GM18951 (cell line): ENCODE data around the gene DIDO1.

ENCODE experiments used
- POLR2A ChIP-seq: IDR thresholded peaks from 4 replicates; pipeline ENCODE4 v1.6.1; 2011; ENCODE audit warnings: mild to moderate bottlenecking; ENCODE audit not compliant: insufficient read length, insufficient read depth; ENCODE audit errors: extremely low read depth
- in situ Hi-C: fragments of 300-500 bp; cut with MboI; formaldehyde crosslinking; loops from one replicate; pipeline ENCODE4 v1.12.0; 2022; ENCODE audit warnings: low sequenced_read_pairs, mixed read lengths, inconsistent platforms; ENCODE audit not compliant: unreplicated experiment

Gene DIDO1

DNA sequence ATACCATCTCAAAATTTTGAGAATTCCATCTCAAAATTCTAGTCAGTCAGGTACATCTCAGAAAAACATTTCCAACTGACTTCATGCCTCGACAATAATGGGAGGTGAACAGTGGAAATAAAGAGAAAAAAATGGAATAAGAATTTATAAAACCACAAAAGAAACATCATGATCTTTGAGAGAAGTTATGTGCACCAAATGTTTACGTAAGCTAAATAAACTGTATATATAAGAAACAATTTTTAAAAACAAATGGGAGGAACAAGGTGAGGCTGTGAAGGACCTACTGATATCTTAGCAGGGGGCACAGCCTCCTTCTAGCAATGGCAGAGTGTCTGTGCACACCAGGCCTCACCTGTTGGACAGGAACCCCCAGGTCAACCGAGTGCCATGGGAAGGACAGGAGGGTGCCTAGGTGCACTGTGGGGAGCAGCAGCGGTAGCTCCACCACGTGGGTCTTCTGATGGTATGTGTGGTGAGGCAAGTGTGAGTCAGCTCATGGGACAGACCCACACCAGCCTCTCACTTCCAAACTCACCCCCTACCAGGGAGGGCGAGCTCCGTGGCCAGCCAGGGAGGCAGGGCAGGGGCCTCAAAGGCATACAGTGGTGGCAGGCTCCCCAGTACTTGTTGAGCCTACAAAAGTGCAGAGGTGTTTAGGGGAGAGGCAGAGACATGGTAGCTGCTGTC lies 23.2 kb downstream of the DIDO1 start:
- no peak for TF ChIP-seq POLR2A
- in situ Hi-C loops: no loop called here

DNA sequence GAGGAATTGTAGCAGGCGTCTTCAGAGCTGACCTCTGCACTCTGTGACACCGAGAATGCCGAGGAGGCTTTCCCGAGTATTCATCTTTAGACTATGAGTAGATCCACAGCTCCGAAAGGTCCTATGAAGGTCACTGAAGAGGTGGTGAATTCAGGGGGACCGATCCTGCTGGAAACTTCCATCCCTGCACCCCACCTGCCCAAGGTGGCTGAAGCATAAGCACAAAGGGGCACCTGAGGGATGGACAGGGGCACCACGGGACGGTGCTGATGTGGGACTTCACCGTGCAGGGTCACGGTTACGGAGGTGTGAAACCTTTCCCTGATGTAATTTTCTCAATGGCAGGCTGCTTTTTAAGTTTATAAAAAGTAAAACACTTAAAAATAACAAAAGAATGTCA lies 24.4 kb downstream of the DIDO1 start:
- no peak for TF ChIP-seq POLR2A
- in situ Hi-C loops: no loop called here

DNA sequence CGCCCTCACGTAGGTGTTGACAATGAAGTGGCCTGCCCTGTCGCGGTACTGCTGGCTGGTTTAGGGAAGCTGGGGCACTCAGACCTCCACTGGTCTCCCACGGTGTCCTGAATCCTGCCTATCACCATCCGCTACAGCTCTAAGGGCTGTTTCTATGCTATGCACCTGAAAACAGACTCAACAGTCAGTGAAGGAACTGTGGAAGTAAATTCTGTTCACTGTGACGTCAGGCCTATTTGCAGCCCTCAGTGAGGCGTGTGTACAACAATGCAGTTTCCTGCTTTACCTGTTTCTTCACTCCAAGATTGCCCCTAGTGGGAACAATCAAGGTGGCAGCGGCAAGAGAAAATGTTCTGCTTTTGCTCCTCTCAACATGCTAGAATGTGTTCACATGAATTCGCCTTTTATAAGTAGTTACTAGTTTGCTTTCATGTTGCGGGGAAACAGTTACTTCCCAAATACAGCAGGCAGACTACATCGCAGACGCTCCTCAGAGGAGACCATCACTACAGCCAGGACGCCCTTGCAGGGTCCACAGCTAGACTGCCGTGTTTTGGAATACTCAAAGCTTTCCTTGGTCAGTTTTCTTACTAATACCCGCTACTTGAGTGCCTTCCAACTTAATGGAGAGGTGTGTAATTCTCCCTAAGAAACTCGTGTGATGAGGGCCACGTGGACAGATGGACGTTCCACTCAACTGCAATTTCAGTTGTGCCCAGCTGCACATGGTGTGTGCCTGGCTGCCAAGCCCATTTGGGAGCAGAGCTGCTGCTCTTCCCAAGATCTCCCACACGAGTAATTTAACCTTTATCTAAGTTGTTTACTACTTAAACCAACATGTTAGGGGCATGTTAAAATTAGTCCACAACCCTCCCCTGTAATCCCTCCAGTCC lies 25.4 kb downstream of the DIDO1 start:
- TF ChIP-seq POLR2A: no peak
- in situ Hi-C loops: no loop called here

DNA sequence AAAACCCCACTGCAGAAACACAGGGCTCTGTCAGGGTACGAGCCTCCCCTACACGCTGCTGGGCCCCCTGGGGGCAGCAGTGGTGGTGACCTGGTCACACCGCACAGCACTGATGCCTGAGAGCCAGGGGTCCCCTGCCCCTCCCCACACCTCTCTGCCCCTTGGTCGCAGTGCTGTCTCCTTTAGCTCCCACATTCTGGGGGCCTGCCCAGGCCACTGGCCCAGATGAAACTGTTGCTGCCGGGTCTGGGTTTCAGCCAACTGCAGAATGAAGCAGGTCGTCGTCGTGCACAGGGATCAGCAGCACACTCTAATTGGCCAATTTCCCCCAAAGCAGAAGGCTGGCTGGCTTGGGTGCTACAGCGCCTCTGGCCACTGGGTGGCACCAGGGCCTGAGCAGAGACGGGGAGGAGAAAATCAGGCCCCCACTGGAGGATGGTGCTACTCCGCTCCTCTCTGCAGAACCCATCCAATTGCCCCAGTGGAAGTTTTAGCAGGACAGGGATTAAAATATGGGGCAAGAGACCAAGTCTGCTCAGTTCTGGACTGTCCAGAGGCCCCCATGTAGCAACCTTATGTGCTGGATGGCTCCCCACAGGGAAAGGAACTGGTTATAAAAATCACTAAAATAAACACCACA lies 26.1 kb downstream of the DIDO1 start:
- TF ChIP-seq POLR2A: peak; percentile 37
- in situ Hi-C loops: no loop called here

DNA sequence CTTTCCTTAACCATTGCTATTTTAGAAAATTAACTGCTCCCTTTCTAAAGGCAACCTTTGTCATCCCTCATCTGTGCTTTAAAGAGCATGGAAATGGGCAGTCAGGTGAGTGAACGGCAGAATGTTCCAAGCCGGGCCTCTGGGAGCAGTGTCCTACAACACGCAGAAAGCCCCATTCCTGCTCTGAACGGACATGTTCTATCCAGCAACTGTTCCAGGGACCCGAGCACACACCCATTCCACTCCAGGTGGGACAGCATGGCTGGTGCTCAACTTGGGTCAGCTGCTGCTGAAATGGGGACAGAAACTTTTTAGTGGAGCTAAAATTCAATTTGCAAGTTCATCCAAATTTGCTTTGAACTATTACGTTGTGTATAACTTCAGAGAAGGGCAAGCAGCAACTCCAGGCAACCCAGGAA lies 26.7 kb downstream of the DIDO1 start:
- TF ChIP-seq POLR2A: no peak
- in situ Hi-C loops: no loop called here

DNA sequence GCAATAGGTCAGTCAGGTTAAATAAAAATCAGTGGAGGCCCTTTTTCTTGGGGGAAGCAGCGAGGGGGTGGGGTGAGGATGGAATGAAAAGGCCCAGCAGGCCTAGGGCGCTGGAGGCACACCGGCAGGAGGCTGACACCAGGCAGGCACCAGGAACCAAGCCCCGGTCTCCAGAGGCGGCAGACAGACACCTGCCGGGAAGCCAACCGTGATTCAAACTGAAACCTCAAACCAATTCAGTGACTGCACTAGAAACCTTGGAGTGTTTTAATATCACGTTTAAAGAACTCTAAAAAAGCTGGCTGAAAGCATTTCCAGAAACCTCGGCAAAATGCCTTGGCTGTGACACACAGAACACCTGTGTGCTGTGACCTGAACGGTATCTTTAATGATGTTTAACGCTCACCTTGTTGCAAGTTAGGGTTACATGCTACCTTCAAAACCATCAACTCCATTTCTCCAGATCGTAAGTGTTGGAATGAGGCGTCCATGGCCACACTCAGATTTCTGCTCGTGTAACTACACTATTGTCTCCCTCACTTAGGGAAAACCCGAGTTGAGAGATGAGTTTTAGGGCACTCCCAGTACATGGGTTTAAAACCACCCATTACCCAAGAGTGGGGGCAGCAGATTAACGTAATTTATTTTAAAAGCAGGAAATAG lies 27.2 kb downstream of the DIDO1 start:
- no peak for TF ChIP-seq POLR2A
- in situ Hi-C loops: no loop called here

DNA sequence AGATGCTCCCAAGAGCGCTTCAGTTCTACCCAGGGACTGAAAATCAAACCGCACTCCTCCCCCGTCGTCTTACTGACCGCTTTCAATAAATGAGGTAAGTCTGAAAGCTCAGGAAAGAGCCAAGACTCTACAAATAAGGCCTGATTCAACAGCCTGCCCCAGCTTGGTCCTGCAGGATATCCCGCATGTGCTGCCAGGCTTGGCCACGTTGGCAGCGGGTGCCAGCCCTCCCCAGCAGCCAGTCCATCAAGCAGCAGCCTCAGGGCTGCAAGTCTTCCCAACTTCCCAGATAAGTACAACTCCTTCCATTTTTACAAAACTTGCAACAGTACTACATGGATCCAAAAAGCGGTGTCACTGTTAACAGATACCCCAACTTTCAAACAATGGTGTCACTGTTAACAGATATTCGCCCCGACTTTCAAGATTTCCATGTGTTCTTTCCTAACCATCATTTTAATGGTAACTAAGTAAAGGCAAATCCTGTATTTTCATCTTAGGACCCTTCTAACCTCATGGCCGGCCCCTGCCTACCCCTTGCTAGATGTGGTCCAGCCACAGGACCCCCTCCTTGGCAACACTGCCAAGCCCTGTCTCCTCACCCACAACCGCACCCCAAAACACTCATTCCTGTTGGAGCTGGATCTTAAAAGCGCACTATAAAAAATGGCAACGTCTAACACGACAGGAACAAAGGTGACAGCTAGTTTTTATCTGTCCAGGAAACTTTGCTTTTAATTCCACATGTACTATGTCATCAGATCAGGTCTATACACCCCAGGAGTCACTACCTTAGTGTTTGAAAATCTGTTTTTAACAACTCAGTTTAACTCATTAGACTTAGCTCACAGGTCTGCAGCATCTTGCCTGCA lies 28.0 kb downstream of the DIDO1 start:
- in situ Hi-C loops: no loop called here
- no peak for TF ChIP-seq POLR2A

DNA sequence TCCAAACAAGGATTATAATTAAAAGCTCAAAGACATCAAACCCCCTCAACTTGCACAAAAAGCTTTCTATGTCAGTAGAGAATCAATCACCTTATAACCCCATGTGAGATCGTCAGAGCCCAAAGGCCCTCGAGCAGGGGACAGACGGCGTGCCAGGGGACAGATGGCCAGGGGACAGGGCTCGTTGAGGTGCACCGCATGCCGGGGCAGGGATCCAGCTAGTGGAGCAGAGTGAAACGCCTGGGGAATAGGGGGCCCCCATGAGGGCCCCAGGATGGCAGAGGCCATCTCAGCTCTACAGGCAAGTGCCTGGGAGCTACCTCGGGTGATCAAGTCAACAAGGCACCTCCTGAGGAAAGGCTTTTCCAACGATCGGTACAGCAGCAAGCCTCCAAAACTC lies 28.6 kb downstream of the DIDO1 start:
- no peak for TF ChIP-seq POLR2A
- in situ Hi-C loops: no loop called here

DNA sequence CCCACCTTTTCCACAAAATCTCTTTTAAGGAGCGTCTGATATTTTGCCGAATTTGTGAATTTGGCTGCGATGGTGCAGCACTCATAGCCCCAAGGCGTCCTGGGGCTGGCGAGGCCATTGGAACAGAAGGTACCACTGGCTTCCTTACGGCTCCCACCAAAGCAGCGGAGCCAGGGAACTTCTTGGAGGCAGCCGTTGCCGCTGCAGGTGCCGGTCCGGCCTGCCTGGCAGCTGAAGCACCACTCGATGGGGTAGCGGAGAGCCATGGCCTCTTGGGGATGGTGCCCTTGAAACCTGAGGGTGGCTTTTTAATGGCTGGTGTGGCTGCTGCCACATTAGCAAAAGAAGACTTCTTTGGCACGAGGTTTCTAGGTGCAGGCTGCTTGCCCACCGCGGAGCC lies 29.8 kb downstream of the DIDO1 start:
- in situ Hi-C loops: no loop called here
- no peak for TF ChIP-seq POLR2A

DNA sequence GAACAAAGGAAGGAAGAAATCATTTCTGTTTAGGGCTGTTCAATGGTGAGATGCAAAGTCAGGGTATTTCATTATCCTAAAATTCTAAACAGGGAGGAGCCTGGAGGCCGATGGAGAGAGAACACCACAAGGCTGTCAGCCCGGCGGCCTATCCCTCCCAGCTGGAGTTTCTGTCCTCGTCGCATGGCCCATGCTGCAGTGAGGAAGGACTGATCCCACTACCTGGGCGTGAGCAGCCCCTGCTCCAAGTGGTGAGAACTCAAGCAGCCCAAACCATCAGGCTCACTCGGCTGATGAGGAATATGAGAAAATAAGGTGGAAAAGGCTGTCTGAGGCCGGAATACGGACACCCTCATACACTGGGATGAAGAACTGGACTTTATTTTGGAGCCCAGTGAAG lies 30.8 kb downstream of the DIDO1 start:
- in situ Hi-C loops: no loop called here
- no peak for TF ChIP-seq POLR2A

DNA sequence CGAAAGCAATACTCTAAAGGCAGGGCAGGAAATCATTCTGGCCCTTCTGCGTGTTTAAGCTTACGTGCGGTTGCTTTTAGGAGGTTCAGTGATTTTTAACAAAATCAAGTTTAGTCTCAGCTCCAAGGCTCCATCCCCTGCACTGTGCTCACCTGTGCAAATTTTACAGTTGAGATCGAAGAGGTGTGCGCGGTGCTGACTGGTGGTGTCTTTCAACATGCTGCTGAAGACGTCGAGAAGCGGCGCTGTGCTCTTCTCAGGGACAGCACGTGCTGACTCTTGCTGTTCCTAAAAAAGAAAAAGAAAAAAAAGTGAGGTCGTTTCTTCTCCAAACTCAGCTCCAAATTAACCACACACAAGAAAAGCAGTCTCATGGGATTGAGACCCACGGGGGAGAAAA lies 32.0 kb downstream of the DIDO1 start:
- no peak for TF ChIP-seq POLR2A
- in situ Hi-C loops: no loop called here

DNA sequence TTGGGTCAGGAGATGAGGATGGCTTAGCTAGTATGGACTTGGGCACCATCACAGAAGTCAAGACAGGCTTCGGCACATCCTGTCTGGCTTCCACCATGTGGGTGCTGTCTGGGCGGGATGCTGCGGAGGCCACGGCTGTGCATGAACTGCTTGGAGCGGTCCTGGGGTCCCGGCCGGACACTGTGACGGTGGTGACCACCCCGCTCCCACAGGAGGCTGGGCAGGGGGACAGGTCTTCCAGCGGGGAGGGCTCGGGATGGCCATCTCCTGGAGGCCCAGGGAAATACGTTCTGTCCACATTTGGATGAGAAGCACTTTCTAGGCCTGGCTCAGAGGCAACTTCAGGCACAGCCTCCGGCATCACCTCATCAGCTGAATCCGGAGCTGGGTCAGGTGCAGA lies 32.6 kb downstream of the DIDO1 start:
- in situ Hi-C loops: no loop called here
- TF ChIP-seq POLR2A: no peak
